NB4 (cell line): Measurements from ENCODE around the gene VEGFB.

Experiments
- CTCF ChIP-seq: IDR thresholded peaks from one replicate; pipeline ENCODE4 v1.5.1; 2012; ENCODE audit warnings: low read depth, low read length
- POLR2A ChIP-seq: IDR thresholded peaks from 2 replicates; pipeline ENCODE4 v1.6.1; 2011; ENCODE audit warnings: mild to moderate bottlenecking; ENCODE audit not compliant: insufficient read length; ENCODE audit errors: extremely low read depth

GRCh38 chr11:64185693-64186491, 48.5 kb upstream of the VEGFB start, which contains the start of gene STIP1:
- peak; percentile 79 for TF ChIP-seq POLR2A
- TF ChIP-seq CTCF: peak; percentile 9
